Brain pericyte (primary cell): ENCODE data around the gene B3GLCT.

Source experiments
- DNase-seq: peaks from one replicate; pipeline ENCODE4 v3.0.0-alpha.2; 2012; ENCODE audit warnings: low read depth, low spot score

Gene B3GLCT

DNA sequence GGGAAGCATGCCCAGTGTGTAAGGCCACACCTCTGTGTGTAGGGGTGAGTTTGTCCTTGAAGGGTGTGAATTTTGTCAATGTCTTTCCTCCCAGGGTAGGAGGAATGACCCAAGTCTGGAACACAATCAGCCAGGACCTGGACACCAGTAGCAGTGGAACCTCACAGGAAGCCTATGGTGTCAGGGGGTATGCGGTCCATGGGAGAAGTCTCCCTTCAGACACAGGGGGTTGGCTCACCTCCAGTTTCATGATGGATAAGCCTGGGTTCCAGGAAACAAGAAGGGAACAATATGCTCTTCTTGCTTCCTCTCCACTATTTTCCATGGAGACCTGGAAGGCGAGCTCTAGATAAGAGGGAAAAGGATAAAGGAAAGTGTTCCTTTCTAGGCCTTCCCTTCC lies 23.9 kb downstream of the B3GLCT start:
- DNase-seq, result no peak

DNA sequence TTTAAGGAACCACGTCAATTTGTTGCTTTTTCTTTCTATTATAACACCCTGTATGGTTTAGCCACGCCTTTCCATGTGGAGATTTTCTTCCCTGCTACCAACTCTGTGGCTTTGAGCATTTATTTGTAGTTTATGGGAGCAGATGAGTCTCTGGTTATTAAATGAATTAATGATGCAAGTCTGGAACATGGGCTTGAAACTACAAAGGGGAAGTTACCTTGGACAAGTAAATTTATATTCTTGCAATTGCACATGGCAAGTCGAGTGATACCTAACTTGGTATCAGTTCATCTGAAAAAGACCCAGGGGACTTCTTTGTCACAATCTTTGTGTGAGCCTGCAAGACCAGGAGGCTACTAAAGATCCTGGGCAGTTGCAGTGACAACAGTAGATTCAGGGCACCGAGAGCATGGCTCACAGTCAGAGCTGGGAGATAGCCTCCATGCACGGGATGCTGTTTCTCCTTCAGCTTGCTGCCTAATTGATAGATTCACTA lies 24.4 kb downstream of the B3GLCT start:
- no peak for DNase-seq

DNA sequence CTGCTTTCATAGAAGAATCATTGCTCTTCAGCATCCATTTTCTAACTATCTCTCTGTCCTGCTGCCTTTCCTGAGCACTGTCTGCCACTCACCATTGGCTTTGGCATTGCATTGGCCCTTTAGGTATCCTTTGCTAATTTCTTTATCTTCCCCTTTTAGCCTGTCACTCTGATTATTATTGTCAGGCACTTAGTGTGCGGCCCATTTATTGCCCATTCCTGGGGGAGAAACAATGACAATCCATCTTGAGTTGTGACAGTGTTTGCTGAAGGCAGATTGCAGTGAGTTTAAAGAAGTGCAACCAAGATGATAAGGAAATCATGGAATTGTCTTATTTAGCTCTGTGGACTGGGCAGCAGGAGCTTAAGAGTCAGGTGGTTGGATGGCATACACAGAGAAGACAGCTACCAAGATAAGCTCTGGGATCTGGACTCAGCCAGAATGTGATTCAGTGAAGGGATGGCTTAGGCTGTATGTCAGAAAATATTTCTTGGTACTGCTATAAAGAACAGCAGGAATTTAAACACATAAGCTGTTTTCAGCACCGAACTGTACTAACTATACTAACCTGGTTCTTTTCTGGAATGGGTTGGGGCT lies 25.3 kb downstream of the B3GLCT start:
- DNase-seq, result no peak

- DNase-seq, result no peak
Measured at GRCh38 chr13:31225998-31226675, 26.4 kb downstream of the B3GLCT start.

GRCh38 chr13:31227063-31227462 lies 27.3 kb downstream of the B3GLCT start:
- DNase-seq, result no peak

DNA sequence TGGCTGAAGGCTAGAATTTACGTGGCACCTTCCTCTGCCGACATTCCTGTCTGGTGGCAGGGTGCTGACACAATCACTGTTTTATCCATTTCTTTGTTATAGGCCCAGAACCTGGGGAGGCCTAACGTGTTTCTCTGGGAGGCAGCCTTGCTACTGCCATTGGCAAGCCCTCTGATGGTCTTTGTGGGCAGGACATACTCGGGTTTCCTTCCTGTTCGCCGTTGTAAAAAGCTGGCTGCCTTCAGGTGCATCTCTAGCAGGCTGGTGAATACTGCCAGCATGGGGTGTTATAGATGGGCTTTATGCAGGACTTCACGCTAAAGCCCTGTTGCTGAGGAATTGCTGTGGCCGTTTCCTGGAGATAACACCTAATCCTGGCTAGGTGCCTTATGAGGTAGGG lies 28.1 kb downstream of the B3GLCT start:
- no peak for DNase-seq

DNA sequence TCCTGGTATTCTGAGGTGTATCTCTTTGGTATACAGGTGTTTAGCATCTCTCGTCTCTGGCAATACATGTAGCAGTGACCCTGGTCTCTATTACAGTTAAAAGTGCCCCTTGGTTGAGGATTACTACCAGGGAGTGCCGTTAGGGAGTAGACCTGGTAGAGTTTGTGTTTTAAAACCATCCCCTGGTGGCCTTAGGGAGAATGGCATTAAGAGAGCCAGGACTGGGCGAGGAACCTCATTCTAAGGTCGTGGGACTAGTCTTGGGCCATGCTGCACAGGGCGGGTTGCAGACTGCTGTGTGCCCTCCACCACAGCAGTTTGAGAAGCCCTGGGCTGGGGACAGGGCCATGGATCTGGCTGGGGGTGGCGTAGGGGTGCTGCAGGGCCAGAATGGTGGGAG lies 35.0 kb downstream of the B3GLCT start:
- no peak for DNase-seq

- DNase-seq, result no peak
Measured at GRCh38 chr13:31236211-31236786, 36.5 kb downstream of the B3GLCT start.

DNA sequence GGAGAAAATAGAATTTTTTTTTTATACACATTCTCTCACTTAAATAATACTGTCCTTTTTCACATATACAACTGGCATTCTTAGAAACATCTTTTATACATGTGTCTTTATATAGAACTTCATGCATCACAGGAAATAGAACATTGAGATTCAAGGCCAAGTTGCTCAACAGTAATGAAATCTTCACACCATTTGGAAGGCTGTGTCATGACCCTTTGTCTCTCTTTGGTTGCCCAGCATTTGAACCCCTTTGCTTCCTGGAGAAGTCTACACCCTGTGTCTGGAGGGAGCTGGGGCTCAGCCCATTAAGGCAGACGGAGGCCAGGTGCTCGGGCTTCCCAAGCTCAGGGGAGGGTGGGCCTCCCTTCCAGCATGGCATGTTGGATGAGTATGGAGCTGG lies 41.1 kb downstream of the B3GLCT start:
- DNase-seq, result no peak

DNA sequence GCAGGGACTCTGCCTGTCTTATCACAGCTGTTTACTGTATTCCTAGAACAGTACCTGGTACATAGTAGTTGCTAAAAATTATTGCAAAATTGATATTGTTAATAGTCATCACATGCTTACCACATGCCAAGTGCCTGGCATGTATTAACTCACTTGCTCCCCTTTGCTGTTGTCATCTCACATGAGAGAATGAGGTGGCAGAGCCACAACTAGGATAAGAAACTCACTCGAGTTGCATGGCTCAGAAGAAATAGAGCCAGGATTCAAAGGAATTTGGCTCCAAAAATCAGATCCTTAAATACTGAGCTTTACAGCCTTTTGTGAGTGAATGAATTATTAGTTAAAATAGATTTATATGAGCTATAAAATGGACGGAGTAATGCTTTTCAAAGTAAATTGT lies 42.6 kb downstream of the B3GLCT start:
- no peak for DNase-seq

GRCh38 chr13:31242916-31243315 lies 43.1 kb downstream of the B3GLCT start:
- DNase-seq, result no peak

DNA sequence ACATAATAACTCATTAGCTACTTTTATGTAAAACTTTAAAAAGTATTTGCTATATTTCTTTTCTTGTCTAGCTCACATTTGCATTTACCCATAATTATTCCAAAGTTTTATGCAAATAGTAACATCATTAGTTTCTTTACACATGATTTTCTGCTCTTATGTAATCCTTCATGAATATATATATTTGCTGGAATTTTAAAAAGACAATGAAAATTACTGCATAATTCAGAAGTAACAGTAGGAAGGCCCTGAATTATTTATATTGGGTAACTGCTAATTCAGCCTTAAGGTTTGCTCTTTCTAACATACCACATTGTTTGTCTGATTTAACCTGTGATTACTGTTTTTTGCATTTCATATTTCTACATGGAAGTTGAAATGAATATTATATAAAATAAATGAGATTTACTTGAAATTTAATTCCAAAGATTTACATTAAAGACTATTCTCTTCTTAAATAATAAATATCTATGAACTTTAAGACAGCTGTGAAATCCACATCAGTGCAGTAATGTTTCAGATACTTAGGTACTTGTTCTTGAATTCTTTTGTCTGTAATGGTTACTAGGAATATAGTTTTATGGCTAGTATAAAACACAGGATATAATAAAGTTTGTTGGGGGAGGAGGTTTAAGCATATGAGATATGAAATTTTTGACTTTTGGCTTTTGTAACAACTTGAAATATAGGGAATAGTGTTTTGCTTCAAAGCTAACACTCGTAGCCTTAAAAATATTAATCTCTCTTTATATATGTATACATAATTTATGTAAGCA lies 46.0 kb downstream of the B3GLCT start:
- DNase-seq, result no peak

DNA sequence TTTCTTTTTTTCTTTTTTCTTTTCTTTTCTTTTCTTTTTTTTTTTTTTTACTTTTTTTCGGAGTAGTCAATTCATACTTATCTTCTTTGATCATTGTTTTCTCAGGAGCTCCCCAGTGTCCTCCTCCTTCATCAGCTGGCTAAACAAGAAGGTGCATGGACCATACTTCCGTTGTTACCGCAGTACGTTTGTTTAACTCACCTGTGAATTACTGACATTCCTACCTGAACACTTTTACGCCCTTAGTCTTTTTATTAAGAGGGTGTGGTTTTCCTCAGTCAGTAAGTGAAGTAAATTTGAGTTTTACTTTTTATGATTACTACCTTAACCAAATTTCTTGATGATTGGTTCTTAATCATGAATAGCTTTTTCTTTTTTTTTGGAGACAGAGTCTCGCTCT lies 47.1 kb downstream of the B3GLCT start:
- DNase-seq, result no peak

- no peak for DNase-seq
Measured at GRCh38 chr13:31248361-31248760, 48.6 kb downstream of the B3GLCT start.

GRCh38 chr13:31248965-31249539 lies 49.3 kb downstream of the B3GLCT start:
- no peak for DNase-seq

DNA sequence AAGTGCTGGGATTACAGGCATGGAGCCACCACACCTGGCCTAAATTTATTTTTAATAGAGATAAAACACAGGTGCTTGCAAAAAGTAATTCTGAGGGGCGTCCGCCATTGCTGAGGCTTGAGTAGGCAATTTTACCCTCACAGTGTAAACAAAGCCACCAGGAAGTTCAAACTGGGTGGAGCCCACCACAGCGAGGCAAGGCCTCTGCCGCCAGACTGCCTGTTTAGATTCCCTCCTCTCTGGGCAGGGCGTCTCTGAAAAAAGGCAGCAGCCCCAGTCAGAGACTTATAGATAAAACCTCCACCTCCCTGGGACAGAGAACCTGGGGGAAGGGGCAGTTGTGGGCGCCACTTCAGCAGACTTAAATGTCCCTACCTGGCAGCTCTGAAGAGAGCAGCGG lies 50.7 kb downstream of the B3GLCT start:
- DNase-seq, result no peak

DNA sequence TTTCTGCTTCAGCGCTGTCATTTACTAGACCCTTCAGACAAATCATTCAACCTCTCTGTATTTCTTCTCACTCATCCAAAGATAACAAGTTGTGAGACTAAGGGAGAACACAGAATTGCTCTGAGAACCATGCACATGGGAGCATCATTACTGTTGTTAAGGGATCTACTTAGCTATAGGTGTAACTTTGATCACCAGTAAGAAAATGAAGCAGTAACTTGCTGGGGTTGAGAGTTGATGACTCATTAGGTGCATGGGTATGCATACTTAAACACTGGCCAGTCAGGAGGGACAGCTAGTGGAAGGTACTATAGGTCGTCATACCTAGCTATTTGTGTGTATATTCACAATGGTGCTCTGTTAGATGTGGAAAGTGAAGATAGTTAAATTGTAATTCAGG lies 61.5 kb downstream of the B3GLCT start:
- no peak for DNase-seq

DNA sequence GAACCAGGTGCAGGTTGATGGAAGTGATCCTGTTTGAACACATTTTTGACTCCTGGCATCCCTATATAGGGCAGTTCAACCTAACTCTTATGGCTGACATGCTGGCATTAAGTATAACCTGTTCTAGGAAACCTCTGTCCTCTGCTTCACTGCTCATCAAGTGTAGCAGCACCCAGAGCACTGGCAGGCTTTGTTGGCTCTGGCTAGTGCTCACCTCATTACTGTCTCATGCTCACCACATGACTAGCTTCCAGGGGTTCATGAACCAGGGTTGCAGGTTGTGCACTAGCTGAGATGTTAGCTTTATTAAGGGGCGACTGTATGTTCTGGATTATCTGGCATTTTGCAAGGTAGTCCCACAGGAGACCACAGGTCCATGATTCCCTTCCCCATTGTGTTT lies 63.6 kb downstream of the B3GLCT start:
- no peak for DNase-seq

DNA sequence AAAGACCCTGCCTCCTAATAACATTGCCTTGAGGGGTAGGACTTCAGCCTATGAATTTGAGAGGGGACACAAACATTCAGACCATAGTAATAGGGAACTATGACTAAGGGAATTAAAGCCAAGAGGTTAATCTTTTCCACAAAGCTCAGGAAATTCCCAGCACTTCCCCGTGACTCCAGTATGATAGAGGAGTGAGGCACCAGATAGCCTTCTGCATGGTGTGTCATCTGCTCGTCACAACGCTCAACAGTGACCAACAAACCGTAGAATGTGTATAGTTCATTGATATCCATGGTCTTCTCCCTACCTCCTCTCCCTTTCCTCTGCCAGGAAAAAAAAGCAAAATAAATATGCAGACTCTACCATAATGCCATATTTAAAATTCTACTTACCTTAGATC lies 64.4 kb downstream of the B3GLCT start:
- no peak for DNase-seq

GRCh38 chr13:31267126-31267784 lies 67.5 kb downstream of the B3GLCT start:
- no peak for DNase-seq

DNA sequence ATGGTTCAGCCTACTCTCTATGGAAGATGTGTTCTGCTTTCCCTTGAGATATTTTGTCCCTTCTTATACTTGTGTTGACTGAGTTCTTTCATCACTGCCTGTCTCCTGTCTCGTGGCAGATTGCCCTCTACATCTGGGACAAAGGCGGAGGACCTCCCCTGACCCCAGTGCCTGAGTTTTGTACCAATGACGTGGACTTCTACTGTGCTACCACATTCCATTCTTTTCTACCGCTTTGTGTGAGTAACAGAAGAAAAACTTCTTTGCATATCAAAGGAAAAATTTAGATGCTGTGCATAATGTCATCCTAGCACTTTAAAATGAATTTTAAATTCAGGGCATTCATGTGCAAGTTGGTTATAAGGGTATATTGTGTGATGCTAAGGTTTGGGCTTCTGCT lies 74.6 kb downstream of the B3GLCT start:
- DNase-seq, result no peak

DNA sequence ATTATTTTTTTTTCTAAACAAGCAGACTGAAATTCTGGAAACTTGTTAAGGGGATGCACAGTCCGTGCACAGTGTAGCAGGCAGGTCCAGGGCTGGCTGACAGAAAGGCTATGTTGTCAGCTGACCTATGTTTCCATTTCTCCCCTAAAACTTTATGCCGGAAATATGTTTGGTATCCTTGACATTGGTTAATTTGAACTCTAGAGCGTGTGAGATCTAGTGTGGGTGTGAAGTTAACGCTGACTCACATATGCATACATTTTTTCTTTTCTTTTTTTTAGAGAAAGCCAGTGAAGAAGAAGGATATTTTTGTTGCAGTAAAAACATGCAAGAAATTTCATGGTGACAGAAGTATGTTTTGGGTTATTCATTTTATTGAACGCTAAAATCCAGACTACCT lies 76.6 kb downstream of the B3GLCT start:
- DNase-seq, result no peak
